HG02870 (cell line): ENCODE data around the gene PRR9.
"Not testable (repeated sequence)": the region's sequence is repeated elsewhere in the genome, so short reads cannot be mapped to it uniquely, and the experiment has no call there.

ENCODE experiments used
- ATAC-seq: cut with Tn5 transposase; IDR thresholded peaks from one replicate; pipeline ENCODE4 v1.9.1; 2021; ENCODE audit warnings: mild to moderate bottlenecking, moderate library complexity; ENCODE audit not compliant: unreplicated experiment

PRR9 gene

DNA sequence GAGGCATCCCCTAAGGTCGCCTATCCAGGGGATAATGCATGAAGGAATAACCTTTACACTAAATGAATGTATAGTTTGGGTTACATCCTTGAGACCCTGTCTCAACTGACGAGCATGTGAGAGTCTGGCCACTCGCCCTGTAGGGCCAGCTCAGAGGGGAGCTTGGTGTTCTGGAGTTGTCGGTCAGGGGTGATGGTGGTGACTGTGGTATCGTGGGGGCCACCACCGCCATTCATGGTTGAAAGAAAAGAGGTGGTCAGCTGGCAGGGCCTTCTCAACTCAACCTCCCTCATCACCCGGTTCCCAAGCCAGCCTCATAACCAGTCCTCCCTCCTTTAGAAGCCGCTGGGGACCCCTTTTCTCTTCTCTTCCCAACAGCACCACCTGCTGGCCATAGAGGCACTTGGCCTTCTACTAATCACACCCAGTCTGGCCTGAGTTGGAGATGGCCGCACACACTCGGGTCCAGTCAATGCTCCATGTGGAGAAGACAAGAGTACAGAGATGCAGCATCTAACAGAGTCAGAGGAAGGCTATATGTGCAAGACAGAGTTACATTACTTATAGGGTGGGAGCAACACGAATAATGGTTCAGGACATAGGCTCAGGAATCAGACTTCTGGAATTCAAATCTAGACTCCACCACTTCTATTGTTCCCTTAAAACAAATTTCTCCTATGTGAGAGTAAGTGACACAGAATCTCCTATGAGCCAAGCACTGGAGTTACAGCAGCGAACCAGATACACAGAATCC is 11.9 kb downstream of the PRR9 start:
- not testable (repeated sequence) for ATAC-seq

- ATAC-seq, result no peak
Observed at GRCh38 chr1:153231363-153231762, 14.0 kb downstream of the PRR9 start.

DNA sequence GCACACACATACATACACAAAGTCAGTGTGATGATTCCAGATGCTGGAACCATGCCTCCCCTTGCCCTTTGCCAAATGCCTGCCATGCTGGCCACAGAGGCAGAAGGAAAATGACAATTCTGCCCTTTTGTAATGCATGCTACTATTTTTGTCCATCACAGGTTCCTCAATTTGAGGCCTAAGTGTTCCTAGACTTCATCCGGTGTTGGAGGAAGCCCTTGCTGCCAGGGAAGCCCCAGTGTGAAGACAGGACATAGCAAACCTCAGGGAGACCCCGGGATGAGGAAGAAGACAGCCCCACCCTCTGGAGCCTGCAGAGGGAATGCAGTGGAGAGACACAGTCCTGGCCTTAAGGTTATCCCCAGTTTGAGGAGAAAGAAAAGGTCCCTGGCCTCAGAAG is 14.4 kb downstream of the PRR9 start:
- ATAC-seq, result no peak

DNA sequence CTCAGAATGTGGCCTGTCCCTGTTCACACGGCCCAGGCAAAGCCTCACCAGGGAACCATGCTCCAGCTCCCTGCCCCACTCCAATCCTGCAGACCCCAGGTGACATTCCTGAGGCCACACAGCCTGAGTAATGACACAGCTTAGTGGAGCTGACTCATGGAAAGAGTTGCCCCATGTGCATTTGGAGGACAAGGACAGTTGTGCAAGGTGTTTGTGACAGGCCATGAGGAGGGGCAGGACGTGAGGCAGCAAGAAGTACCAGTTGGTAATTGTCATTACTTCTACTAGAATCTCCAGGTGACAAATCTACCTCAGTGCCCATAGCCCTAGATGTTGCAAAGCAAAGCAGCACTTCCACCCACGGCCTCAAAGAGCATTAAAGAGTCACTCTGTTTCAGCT is 15.2 kb downstream of the PRR9 start:
- no peak for ATAC-seq

DNA sequence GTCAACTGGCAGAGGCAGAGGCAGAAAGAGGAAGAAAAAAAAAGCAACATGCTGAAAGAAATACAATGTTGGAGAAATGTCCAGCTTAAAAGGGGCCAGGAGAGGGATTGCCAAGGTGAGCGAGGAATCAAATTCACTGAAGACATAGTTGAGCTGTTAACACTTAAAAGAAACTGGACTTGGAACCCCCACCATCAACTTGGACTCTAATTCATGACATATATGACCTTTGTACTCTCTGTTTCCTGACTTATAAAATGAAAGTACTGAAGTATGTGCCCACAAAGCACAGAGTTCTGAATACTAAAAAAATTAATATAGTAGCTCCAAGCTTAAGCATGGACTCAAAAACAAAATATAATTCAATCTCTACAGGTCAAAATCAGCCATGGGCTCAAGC is 16.1 kb downstream of the PRR9 start:
- ATAC-seq, result no peak

DNA sequence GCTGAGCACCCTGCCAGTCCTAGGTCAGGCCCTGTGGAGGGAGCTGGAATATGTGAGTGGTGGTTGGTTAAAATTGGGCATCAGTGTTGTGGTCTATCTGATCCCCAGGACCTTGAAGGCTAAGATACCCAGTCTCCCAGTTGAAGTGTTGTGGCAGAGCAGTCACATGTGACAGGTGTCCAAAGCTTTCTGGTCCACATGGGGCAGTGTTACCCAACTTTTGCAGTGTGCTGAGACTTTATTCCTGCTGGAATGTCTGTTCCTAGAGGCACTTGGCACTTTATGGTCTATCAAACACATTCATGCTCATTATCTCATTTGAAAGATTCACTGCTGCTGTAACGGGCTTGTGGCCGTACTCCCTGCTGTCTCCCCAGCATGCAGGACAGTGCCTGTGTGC is 21.1 kb downstream of the PRR9 start:
- ATAC-seq, result no peak

GRCh38 chr1:153242160-153242559 is 24.8 kb downstream of the PRR9 start:
- ATAC-seq, result no peak

DNA sequence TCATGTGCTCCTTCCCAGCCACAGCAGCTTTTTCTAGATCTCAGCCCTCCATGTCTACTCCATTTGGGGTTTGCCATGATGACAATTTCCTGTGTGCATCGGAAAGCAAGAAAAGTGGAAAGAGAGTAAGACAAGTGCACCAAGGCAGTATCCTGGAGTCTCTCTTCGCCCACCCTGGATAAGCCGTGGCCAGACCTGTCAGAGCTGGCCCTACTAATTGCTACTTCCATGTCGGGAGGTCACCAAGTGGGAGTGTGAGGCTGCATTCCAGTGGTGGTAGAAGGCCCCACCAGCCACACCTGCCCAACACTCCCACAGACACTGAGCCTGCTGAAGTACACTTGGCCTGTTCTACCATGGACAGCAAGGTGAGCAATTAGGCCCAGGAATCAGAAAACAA is 28.1 kb downstream of the PRR9 start:
- no peak for ATAC-seq

DNA sequence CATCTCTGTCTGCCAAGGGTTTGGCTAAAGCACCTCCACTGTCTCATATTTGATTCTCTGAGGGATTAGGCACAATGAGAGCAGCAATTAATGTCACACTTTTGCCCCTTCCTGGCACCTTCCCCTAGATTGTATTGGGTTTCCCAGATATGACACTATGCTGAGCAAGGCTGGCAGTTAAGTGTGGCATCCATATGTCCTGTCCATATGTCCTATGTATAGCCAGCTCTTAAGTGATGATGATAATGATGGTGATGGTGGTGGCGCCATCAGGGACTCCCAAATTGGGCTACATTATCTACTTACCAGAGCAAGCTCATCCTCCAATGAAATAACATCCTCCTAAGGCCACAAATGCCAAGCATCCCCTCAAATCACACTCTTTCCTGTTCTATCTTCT is 28.6 kb downstream of the PRR9 start:
- ATAC-seq, result no peak

- no peak for ATAC-seq
Observed at GRCh38 chr1:153246825-153247224, 29.4 kb downstream of the PRR9 start.

- ATAC-seq, result no peak
Observed at GRCh38 chr1:153248176-153248879, 30.9 kb downstream of the PRR9 start.

GRCh38 chr1:153250166-153250565 is 32.8 kb downstream of the PRR9 start:
- no peak for ATAC-seq

DNA sequence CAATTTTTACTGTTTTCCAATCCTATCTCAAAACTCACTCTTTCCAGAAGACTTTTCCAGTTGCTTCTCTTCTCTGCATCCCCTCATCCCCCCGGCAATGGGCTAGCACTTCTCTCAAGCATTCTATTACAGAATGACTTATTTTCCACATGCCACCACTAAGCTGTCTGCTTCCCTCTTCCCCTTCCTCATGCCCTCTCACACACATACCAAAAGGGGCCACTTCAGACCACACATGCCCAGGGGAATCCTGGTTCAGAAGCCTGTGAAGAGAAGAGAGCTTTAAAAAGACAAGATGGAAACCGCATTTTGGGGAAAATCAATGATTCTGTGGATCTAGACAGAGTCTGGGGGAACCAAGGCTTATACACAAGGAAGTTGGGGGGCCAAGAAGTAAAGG is 33.7 kb downstream of the PRR9 start:
- no peak for ATAC-seq

GRCh38 chr1:153251562-153251961 is 34.2 kb downstream of the PRR9 start:
- ATAC-seq, result no peak

DNA sequence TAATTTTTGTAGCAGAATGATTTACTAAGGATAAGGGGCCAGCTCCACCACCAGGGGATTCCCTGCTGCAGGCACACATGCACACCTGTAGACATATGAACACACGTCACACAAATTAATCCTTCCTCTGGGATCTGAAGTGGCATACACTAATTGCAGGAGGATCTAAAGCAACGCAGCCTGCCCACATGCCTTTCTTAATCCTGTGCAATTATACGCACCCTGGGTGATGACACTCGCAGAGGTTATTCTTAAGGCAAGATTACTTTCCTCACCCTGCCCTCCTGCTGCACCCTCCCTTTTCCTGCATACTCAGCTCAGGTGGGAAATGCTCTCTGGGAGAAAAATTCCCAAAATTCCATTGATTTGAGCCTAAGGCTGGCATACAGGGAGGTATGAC is 34.6 kb downstream of the PRR9 start:
- ATAC-seq, result no peak

GRCh38 chr1:153253076-153253475 is 35.7 kb downstream of the PRR9 start:
- ATAC-seq, result no peak

DNA sequence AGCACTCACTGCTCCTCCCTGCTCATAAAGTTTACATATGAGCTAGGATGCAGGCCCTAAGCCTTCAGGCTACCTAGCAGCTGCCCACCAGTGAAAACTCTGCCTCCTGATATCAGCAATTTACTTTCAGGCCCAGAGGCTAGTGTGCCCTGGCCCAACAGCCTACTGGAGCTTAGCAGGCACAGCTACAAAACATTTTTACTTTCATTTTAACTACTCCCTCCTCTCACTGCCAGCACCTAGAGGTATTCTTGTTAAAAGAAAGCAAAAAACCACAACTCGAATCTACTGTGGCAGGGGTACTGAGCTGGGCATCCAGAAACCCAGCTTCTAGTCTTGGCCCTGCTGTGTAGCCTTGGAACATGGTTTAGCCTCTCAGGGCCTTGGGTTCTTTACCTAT is 36.3 kb downstream of the PRR9 start:
- no peak for ATAC-seq

DNA sequence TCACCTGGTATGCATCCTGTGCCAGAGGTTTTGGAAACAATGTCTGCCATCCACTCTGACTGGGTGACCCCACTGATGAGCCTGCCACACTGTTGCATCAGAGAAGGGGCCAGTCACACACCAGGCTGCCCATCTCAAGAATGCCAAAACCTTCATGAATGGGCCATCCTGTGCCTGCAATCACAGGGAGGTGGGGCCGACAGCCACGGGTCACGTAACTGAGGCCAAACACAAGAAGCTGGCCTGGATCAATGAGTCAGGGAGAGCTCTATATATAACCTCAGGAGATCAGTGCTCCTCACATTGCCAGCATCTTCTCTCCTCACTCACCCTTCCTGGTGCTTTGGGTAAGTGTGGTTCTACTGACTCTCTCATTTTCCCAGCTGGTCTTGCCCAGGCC is 42.0 kb downstream of the PRR9 start, which contains the start of gene LORICRIN:
Gene LORICRIN, plus strand, starts transcription at position 301 of the 400 bp plus-strand sequence. CDS start 1,263 bp downstream, outside the sequence.
- ATAC-seq, result no peak

DNA sequence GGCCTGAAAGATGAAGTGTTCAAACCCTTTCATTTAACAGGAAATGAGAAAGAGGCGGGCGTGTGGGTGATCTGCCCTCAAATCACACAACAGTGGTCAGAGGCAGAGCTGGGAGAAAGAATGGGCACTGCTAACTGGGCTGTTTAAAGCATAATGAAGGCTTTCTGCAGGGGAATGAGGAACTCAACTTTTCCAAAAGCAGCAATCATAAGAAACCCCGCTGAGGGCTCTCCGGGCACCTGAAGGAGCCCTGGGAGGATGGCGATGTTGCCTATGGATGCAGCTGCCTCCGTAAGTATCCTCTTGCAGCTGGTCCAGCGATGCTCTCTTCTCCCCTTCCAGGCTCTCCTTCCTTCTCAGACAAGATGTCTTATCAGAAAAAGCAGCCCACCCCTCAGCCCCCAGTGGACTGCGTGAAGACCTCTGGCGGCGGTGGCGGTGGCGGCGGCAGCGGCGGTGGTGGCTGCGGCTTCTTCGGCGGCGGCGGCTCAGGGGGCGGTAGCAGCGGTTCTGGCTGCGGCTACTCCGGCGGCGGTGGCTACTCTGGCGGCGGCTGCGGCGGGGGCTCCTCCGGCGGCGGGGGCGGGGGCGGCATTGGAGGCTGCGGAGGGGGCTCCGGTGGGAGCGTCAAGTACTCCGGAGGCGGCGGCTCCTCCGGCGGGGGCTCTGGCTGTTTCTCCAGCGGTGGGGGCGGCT is 43.3 kb downstream of the PRR9 start:
- ATAC-seq, result no peak

DNA sequence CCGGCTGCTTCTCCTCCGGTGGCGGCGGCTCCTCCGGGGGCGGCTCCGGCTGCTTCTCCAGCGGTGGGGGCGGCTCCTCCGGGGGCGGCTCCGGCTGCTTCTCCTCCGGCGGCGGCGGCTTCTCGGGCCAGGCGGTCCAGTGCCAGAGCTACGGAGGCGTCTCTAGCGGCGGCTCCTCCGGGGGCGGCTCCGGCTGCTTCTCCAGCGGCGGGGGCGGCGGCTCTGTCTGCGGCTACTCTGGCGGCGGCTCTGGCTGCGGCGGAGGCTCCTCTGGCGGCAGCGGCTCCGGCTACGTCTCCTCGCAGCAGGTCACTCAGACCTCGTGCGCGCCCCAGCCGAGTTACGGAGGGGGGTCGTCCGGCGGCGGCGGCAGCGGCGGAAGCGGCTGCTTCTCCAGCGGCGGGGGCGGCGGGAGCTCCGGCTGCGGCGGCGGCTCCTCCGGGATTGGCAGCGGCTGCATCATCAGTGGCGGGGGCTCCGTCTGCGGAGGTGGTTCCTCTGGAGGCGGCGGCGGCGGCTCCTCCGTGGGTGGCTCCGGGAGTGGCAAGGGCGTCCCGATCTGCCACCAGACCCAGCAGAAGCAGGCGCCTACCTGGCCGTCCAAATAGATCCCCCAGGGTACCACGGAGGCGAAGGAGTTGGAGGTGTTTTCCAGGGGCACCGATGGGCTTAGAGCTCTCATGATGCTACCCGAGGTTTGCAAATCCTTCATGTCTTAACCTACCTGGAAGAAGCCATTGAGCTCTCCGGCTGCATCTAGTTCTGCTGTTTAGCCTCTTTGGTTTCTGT is 44.1 kb downstream of the PRR9 start:
- no peak for ATAC-seq

DNA sequence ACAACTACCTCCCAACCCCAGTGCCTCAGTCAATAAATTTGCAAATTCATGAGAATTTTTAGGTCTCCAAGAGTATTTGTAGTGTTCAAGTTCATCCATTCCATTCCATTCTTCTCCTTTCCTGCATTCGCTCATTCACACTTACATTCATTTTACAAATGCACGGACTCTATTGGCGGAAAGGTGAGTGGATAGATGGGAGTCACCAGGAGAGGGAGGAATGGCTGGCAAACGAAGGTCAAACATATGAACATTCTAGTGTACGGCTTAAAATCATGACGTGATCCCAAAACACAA is 44.6 kb downstream of the PRR9 start:
- no peak for ATAC-seq
